GM11168 (cell line): ENCODE measurements around the gene HBD.
"Not testable (repeated sequence)": the region's sequence is repeated elsewhere in the genome, so short reads cannot be mapped to it uniquely, and the experiment has no call there.

Experiments used
- in situ Hi-C: fragments of 300-500 bp; cut with MboI; formaldehyde crosslinking; loops from one replicate; pipeline ENCODE4 v1.12.0; 2022; ENCODE audit warnings: low sequenced_read_pairs; ENCODE audit not compliant: unreplicated experiment

HBD gene

GRCh38 chr11:5234381-5234834, at the start of gene HBD:
HBD (minus strand) TSS chr11:5234483; CDS start chr11:5234433, 50 bp downstream.
- in situ Hi-C loops = no loop called here

- in situ Hi-C loops = no loop called here
Measured at GRCh38 chr11:5283882-5284281, 49.6 kb upstream of the HBD start.

GRCh38 chr11:5283086-5283485, 48.8 kb upstream of the HBD start:
- in situ Hi-C loops = no loop called here

GRCh38 chr11:5282628-5283027, 48.3 kb upstream of the HBD start:
- in situ Hi-C loops = no loop called here

GRCh38 chr11:5281596-5281995, 47.3 kb upstream of the HBD start:
- in situ Hi-C loops = no loop called here

- in situ Hi-C loops = no loop called here
Measured at GRCh38 chr11:5280582-5281102, 46.4 kb upstream of the HBD start.

GRCh38 chr11:5279471-5280090, 45.3 kb upstream of the HBD start:
- in situ Hi-C loops = no loop called here

GRCh38 chr11:5277807-5278382, 43.6 kb upstream of the HBD start:
- in situ Hi-C loops = no loop called here

GRCh38 chr11:5276697-5277096, 42.4 kb upstream of the HBD start:
- in situ Hi-C loops = no loop called here

GRCh38 chr11:5275369-5276110, 41.3 kb upstream of the HBD start:
- in situ Hi-C loops = no loop called here

GRCh38 chr11:5274395-5274794, 40.1 kb upstream of the HBD start:
- in situ Hi-C loops = no loop called here

- in situ Hi-C loops = no loop called here
Measured at GRCh38 chr11:5272395-5273017, 38.2 kb upstream of the HBD start.

- in situ Hi-C loops = no loop called here
Measured at GRCh38 chr11:5269715-5270147, 35.4 kb upstream of the HBD start, which contains the start of gene HBE1. HBE1 (minus strand) TSS chr11:5269945; CDS start chr11:5269890, 55 bp downstream.

GRCh38 chr11:5267033-5267563, 32.8 kb upstream of the HBD start:
- in situ Hi-C loops = no loop called here

- in situ Hi-C loops = no loop called here
Measured at GRCh38 chr11:5266609-5267008, 32.3 kb upstream of the HBD start.

- in situ Hi-C loops = no loop called here
Measured at GRCh38 chr11:5265832-5266231, 31.5 kb upstream of the HBD start.

- in situ Hi-C loops = no loop called here
Measured at GRCh38 chr11:5258543-5259262, 24.4 kb upstream of the HBD start.

GRCh38 chr11:5257296-5257695, 23.0 kb upstream of the HBD start:
- in situ Hi-C loops = no loop called here

GRCh38 chr11:5254646-5255413, 20.5 kb upstream of the HBD start, which contains the start of gene HBG2:
HBG2 (minus strand) TSS chr11:5254781; CDS start chr11:5254728, 53 bp downstream.
- in situ Hi-C loops = not testable (repeated sequence)
